ENCODE results near the gene RGL3. TPM values are rescaled to one million over a fixed set of nuclear protein-coding genes. Genes with fewer than 3 reads are reported as not detected.
"Not testable (repeated sequence)": the region's sequence is repeated elsewhere in the genome, so short reads cannot be mapped to it uniquely, and the experiment has no call there.

The RGL3 gene, protein sequence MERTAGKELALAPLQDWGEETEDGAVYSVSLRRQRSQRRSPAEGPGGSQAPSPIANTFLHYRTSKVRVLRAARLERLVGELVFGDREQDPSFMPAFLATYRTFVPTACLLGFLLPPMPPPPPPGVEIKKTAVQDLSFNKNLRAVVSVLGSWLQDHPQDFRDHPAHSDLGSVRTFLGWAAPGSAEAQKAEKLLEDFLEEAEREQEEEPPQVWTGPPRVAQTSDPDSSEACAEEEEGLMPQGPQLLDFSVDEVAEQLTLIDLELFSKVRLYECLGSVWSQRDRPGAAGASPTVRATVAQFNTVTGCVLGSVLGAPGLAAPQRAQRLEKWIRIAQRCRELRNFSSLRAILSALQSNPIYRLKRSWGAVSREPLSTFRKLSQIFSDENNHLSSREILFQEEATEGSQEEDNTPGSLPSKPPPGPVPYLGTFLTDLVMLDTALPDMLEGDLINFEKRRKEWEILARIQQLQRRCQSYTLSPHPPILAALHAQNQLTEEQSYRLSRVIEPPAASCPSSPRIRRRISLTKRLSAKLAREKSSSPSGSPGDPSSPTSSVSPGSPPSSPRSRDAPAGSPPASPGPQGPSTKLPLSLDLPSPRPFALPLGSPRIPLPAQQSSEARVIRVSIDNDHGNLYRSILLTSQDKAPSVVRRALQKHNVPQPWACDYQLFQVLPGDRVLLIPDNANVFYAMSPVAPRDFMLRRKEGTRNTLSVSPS
- total RNA-seq (10 to 100 TPM; 17.9 to 57.7 (median 37.8) TPM), polyA plus RNA-seq (10 to 100 TPM in 2 of 3 donors, 1 to 10 TPM in 1; 5.1 to 16.4 (median 11.2) TPM)
- long read RNA-seq, donor 1 = 0 reads
- long read RNA-seq, donor 2, partial matches to known transcripts = 0 of 2 reads
- long read RNA-seq, donor 2, other reads (novel, unspliced or antisense) = 0 of 2 reads

DNA sequence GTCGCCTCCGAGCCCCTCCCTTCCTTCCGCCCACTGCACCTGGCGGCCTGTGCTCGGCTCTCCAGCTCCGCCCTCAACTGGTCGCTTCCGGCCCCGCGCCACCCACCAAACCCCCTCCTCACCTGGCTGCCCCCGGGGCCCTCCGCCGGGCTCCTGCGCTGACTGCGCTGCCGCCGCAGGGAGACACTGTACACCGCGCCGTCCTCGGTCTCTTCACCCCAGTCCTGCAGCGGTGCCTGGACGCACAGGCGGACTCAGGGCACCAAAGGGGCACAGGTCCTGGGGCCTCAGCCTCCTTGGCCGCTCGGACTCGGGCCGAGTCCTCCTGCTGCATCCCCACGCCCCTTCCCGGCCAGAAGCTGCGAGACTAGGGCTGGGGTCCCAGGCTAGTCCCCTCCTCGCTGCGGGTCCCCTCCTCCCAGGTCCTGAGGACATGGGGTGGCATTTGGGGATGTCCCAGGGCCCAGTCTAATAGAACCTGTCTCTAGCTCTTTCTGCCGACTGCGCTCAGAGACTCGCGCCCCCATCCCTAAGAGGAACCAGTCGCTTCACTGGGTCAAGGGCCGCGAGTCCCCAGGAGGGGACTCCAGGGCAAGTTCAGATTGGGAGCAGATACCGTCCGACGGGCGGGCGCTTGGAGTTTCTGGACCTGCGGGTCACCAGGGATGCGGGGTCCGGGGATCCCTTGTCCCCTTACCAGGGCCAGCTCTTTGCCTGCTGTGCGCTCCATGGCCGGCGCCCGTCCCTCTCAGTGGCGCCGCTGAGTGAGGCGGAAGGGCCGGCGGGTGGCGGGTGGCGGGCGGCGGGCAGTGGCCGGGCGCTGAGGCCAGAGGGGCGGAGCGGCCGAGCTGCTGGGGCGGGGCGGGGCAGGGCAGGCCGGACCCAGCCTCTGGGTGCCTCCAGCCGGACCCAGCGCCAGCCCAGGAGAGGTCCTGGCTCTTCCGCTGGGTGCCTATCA, at the start of gene RGL3:
RGL3 (minus strand) TSS at position 766 of the 958 bp plus-strand sequence; CDS start at position 730, 36 bp downstream.
- H3K27ac ChIP-seq = peak within 1 kb of the TSS in 7 of 8 donors; percentile 14 to 86 (median 73)
- peaks cover 0 to 74% (median 55%) of the 10 kb centered on the region in 7 donors for H3K27me3 ChIP-seq (replicated peaks in 1 of 7)
- no peaks in the 10 kb centered on the region for H3K9me3 ChIP-seq
- peaks cover 28 to 61% (median 56%) of the 10 kb centered on the region in 6 donors for H3K4me1 ChIP-seq
- no peaks in the 10 kb centered on the region for H3K36me3 ChIP-seq
- intact Hi-C loops (cut with DNase I; ENCODE audit: low total_unique reads) = no loop called here
- peak; percentile 82 for DNase-seq
- 4 to 6% (median 4%) methylated on average over 24 to 72 of the region's 72 CpGs for WGBS, 5 donors
- peak; percentile 37 to 78 (median 53) for TF ChIP-seq POLR2AphosphoS5 (IDR thresholded peaks at IDR 0.05)
- TF ChIP-seq, protein P1, sequence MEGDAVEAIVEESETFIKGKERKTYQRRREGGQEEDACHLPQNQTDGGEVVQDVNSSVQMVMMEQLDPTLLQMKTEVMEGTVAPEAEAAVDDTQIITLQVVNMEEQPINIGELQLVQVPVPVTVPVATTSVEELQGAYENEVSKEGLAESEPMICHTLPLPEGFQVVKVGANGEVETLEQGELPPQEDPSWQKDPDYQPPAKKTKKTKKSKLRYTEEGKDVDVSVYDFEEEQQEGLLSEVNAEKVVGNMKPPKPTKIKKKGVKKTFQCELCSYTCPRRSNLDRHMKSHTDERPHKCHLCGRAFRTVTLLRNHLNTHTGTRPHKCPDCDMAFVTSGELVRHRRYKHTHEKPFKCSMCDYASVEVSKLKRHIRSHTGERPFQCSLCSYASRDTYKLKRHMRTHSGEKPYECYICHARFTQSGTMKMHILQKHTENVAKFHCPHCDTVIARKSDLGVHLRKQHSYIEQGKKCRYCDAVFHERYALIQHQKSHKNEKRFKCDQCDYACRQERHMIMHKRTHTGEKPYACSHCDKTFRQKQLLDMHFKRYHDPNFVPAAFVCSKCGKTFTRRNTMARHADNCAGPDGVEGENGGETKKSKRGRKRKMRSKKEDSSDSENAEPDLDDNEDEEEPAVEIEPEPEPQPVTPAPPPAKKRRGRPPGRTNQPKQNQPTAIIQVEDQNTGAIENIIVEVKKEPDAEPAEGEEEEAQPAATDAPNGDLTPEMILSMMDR (IDR thresholded peaks at IDR 0.05 in 8 of 11, conservative IDR thresholded peaks at IDR 0.05 in 3 of 11) = no peak
- peak in 1 of 3 donors; percentile 29 for TF ChIP-seq POLR2A (IDR thresholded peaks at IDR 0.05)
- H3K4me3 ChIP-seq = peak within 1 kb of the TSS; percentile 19 to 71 (median 40)

DNA sequence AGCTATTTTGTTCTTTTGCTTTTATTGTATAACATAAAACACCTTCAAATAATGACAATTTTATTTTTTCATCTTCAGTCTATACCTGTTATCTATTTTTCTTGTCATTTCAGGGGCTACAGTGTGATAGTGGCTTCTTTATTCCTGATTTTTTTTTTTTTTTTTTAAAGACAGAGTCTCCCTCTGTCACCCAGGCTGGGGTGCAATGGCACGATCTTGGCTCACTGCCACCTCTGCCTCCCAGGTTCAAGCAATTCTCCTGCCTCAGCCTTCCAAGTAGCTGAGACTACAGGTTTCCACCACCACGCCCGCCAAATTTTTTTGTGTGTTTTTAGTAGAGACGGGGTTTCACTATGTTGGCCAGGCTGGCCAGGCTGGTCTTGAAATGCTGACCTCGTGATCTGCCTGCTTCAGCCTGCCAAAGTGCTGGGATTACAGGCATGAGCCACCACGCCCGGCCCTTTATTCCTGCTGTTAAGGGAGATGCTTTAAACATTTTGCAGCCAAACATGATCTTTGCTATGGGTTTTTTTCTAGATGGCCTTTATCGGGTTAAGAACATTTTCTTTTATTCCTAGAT, 49.2 kb upstream of the RGL3 start:
- H3K4me1 ChIP-seq; H3K4me3 ChIP-seq; H3K36me3 ChIP-seq; DNase-seq; intact Hi-C loops (cut with DNase I; ENCODE audit: low total_unique reads); H3K9me3 ChIP-seq; H3K27ac ChIP-seq: not testable (repeated sequence)
- peaks cover 0 to 40% (median 0%) of the 10 kb centered on the region in 7 donors for H3K27me3 ChIP-seq (replicated peaks in 1 of 7)
- WGBS, 5 donors = 67 to 82% (median 82%) methylated on average over 8 of the region's 8 CpGs

DNA sequence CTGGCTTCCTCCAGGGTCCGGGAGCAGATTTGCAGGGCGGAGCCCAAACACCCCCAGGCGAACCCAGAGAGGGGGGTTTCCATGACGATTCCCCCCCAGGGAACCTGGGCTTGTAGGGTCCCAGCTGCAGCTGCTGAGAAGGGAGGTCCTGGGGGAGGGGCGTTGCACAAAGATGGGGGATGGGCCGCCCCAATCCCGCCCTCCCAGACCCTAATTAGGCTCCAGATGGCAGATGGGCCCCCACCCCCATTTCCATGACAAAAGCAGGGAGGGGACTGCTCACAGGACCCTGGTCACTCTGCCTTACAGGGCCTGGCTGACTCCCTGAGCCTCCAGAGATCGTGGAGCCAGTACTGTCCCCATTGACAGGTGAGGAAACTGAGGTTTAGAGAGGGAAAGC, 46.5 kb upstream of the RGL3 start:
- intact Hi-C loops (cut with DNase I; ENCODE audit: low total_unique reads) = no loop called here
- 24 to 51% (median 41%) methylated on average over 4 to 8 of the region's 8 CpGs for WGBS, 5 donors
- Histone ChIP-seq H3K36me3 (no peaks in the 10 kb centered on the region), H3K9me3 (no peaks in the 10 kb centered on the region), H3K27me3 (replicated peaks in 1 of 7) (peaks cover 0 to 30% (median 0%) of the 10 kb centered on the region in 7 donors), H3K4me1 (no peaks in the 10 kb centered on the region), H3K4me3 (no peak overlapping the region), H3K27ac (no peak overlapping the region)
- DNase-seq = no peak
- TF ChIP-seq POLR2AphosphoS5 (IDR thresholded peaks at IDR 0.05) (no peak), POLR2A (IDR thresholded peaks at IDR 0.05) (no peak)
- TF ChIP-seq, protein P1 (IDR thresholded peaks at IDR 0.05 in 8 of 11, conservative IDR thresholded peaks at IDR 0.05 in 3 of 11) = no peak
